ENCODE results near the gene WDR47.

The WDR47 gene

DNA sequence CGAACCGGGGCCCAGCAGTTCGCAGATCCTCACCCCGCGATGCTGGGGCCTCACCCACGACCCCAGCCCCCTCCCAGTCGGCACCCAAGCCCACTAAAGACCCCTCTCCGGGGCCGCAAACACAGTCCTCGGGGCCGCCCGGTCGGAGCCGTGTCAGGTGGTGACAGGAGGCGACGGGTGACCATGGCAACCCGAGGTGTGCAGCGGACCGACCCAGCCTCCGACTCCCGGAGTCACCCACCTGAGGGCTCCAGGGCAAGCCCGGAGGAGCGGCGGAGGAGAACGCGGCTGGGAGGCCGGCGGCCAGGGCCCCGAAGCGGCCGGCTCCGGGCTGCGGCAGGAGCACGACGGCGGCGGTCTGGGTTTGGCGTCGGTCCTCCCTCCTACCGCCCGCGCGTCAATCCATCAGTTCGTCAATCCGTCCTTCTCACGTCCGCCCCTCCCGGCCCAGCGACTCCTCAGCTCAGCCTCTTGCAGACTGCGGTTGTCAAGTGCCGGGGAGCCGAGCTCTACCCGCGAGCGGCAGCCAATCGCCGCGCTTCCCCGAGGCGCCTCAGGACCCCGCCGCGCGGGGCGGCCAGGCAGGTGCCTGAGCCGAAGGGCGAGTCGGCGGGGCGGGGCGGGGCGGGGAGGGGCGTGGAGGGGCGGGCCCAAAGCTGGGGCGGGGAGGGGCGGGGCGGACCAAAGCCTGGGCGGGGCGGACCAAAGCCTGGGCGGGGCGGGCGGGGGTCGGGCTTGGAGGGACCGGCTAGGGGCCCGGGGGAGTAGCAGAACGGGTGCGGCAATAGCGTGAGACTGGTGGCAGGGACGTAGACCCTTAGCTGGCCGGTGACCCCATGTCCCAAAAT, at the start of gene WDR47:
Gene WDR47 (minus strand): TSS at position 482 of the 848 bp plus-strand sequence. CDS start 18,590 bp downstream, outside the sequence.
- H3K36me3 ChIP-seq (ENCODE audit: control insufficient read depth, insufficient read depth, low read length): no peaks in the 10 kb centered on the region
- H3K4me3 ChIP-seq (ENCODE audit: low read length): peak within 1 kb of the TSS; percentile 61
- no CpG with 5 or more reads among the region's 90 CpGs for WGBS (ENCODE audit: insufficient coverage, insufficient read length)
- H3K4me1 ChIP-seq (ENCODE audit: control insufficient read depth, insufficient read depth, low read length): no peaks in the 10 kb centered on the region
- no peak within 1 kb of the TSS for H3K27ac ChIP-seq (ENCODE audit: low read length)
- DNase-seq (ENCODE audit: low read depth, low spot score): peak; percentile 82
- H3K27me3 ChIP-seq (ENCODE audit: control insufficient read depth, insufficient read depth, low read length): no peaks in the 10 kb centered on the region
- no peaks in the 10 kb centered on the region for H3K9me3 ChIP-seq (ENCODE audit: control insufficient read depth, insufficient read depth, low read length)

DNA sequence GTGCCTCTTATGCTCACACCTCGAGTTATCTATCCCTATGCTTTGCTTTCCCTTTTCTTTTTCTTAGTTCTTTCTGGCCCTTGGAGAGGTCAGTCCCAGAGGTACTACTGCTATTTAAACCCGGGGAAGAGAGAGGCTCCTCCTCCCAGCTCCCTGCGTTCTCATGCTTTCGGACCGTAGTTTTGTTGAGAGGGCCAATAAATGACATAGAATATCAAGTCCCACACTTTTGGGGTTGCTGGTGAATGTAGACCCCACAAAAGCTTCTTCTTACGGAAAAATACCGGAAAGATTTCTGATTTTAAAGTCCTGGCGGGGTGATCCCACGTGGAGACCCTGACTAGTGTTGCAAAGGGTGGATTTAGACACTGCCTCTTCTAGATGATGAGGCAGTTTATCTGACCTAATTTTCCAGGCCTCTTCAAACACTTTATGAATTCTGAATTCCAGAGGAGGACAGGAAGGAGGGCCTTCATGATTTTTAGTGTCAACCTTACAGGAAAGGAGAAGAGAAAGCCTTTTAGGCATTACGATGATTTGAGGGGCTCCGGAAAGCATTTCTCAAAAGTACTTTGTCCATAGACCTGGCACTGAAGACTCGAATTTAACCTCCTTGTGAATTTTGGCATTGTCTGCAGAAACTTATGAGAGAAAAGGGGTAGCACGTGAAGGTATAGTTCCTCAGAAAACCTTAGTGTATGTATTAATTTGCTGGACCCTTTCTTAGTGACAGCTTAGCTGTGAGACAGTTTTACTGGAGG, 49.4 kb upstream of the WDR47 start:
- Histone ChIP-seq H3K4me1 (ENCODE audit: control insufficient read depth, insufficient read depth, low read length) (no peaks in the 10 kb centered on the region), H3K4me3 (ENCODE audit: low read length) (peak overlapping the region; percentile 67; the same call in 1 of the 2 replicates), H3K9me3 (ENCODE audit: control insufficient read depth, insufficient read depth, low read length) (no peaks in the 10 kb centered on the region), H3K36me3 (ENCODE audit: control insufficient read depth, insufficient read depth, low read length) (peaks cover 2% of the 10 kb centered on the region; the same call in 1 of the 2 replicates), H3K27ac (ENCODE audit: low read length) (no peak overlapping the region), H3K27me3 (ENCODE audit: control insufficient read depth, insufficient read depth, low read length) (no peaks in the 10 kb centered on the region)
- no peak for DNase-seq (ENCODE audit: low read depth, low spot score)
- WGBS (ENCODE audit: insufficient coverage, insufficient read length): no CpG with 5 or more reads among the region's 13 CpGs

DNA sequence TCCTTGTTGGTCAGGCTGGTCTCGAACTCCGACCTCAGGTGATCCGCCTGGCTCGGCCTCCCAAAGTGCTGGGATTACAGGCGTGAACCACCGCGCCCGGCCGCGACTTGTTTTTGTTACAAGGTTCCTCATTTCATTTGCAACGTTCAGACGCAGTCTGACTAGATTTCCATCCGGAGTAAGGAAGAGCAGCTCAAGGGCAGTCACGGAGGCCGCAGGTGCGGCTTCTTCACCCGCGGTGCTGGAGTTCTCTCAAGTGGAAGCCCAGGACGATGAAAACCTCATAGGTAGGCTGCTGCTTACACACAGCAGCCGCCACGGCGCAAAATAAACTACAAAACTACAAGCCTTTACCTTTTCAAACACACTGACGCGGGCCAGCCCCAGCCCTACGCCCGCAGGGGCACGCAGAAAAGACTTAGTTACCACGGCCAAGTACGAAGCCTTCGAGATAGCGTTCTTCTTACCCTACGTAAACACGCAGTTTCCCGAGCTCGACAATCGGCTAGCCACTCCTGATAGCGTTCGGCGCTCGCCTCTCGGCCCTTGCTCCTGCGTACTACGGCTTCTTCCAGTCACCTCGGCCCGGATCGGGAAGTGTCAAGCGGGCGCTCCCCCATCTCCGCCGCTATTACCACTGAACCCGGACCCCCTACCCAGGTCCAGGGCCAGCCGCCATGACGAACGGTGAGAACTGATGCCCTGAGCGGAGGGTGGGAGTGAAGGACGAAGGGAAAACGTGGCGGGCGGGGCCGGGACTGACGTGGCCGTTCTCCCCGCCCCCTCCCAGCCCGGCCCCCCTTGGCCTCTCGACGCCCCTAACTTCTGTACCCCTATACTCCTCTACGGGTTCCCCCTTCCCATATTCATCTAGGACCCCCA, 48.5 kb upstream of the WDR47 start, which contains the start of gene TMEM167B:
Gene TMEM167B (plus strand): TSS at position 569 of the 882 bp plus-strand sequence. CDS start 109 bp downstream, at position 678.
- H3K27me3 ChIP-seq (ENCODE audit: control insufficient read depth, insufficient read depth, low read length): no peaks in the 10 kb centered on the region
- peak; percentile 72 for DNase-seq (ENCODE audit: low read depth, low spot score)
- WGBS (ENCODE audit: insufficient coverage, insufficient read length): no CpG with 5 or more reads among the region's 67 CpGs
- H3K4me1 ChIP-seq (ENCODE audit: control insufficient read depth, insufficient read depth, low read length): no peaks in the 10 kb centered on the region
- no peak within 1 kb of the TSS for H3K27ac ChIP-seq (ENCODE audit: low read length)
- H3K4me3 ChIP-seq (ENCODE audit: low read length): peak within 1 kb of the TSS; percentile 67; the same call in 1 of the 2 replicates
- H3K36me3 ChIP-seq (ENCODE audit: control insufficient read depth, insufficient read depth, low read length): peaks cover 2% of the 10 kb centered on the region; the same call in 1 of the 2 replicates
- H3K9me3 ChIP-seq (ENCODE audit: control insufficient read depth, insufficient read depth, low read length): no peaks in the 10 kb centered on the region

GRCh38 chr1:109089242-109090015, 47.5 kb upstream of the WDR47 start:
- no peak for DNase-seq (ENCODE audit: low read depth, low spot score)
- WGBS (ENCODE audit: insufficient coverage, insufficient read length): no CpG with 5 or more reads among the region's 31 CpGs
- Histone ChIP-seq H3K36me3 (ENCODE audit: control insufficient read depth, insufficient read depth, low read length) (peaks cover under 1% of the 10 kb centered on the region; the same call in 1 of the 2 replicates), H3K9me3 (ENCODE audit: control insufficient read depth, insufficient read depth, low read length) (no peaks in the 10 kb centered on the region), H3K27ac (ENCODE audit: low read length) (no peak overlapping the region), H3K4me3 (ENCODE audit: low read length) (no peak overlapping the region), H3K4me1 (ENCODE audit: control insufficient read depth, insufficient read depth, low read length) (no peaks in the 10 kb centered on the region), H3K27me3 (ENCODE audit: control insufficient read depth, insufficient read depth, low read length) (no peaks in the 10 kb centered on the region)

- Histone ChIP-seq H3K4me3 (ENCODE audit: low read length) (no peak overlapping the region), H3K36me3 (ENCODE audit: control insufficient read depth, insufficient read depth, low read length) (no peaks in the 10 kb centered on the region), H3K9me3 (ENCODE audit: control insufficient read depth, insufficient read depth, low read length) (no peaks in the 10 kb centered on the region), H3K27ac (ENCODE audit: low read length) (no peak overlapping the region), H3K27me3 (ENCODE audit: control insufficient read depth, insufficient read depth, low read length) (no peaks in the 10 kb centered on the region), H3K4me1 (ENCODE audit: control insufficient read depth, insufficient read depth, low read length) (no peaks in the 10 kb centered on the region; the same call in 1 of the 2 replicates)
- WGBS (ENCODE audit: insufficient coverage, insufficient read length): no CpG with 5 or more reads among the region's 13 CpGs
- DNase-seq (ENCODE audit: low read depth, low spot score): no peak
Observed at GRCh38 chr1:109084563-109085517, 42.9 kb upstream of the WDR47 start.

DNA sequence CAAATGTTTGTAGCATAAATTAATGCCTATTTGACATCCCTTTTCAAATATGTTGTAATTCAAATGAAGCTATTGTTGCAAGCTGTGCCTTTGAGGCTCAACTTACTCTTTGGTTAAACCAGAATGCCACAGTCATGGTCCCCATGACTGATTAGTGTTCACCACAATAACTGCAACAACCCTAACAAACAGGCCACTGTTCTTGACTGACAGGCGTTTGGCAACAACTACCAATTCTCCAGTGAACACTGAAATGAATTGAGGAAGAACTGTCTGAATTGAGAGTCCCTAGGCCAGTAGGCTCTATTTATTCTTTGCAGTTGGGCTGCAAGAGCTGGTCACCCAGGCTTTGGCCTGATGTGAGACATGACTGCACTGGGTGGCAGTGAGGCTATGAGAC, 42.0 kb upstream of the WDR47 start:
- no peaks in the 10 kb centered on the region; the same call in 1 of the 2 replicates for H3K4me1 ChIP-seq (ENCODE audit: control insufficient read depth, insufficient read depth, low read length)
- no peak overlapping the region for H3K4me3 ChIP-seq (ENCODE audit: low read length)
- no peaks in the 10 kb centered on the region for H3K27me3 ChIP-seq (ENCODE audit: control insufficient read depth, insufficient read depth, low read length)
- no CpG with 5 or more reads among the region's 1 CpG for WGBS (ENCODE audit: insufficient coverage, insufficient read length)
- H3K36me3 ChIP-seq (ENCODE audit: control insufficient read depth, insufficient read depth, low read length): no peaks in the 10 kb centered on the region
- no peak overlapping the region for H3K27ac ChIP-seq (ENCODE audit: low read length)
- no peaks in the 10 kb centered on the region for H3K9me3 ChIP-seq (ENCODE audit: control insufficient read depth, insufficient read depth, low read length)
- no peak for DNase-seq (ENCODE audit: low read depth, low spot score)

DNA sequence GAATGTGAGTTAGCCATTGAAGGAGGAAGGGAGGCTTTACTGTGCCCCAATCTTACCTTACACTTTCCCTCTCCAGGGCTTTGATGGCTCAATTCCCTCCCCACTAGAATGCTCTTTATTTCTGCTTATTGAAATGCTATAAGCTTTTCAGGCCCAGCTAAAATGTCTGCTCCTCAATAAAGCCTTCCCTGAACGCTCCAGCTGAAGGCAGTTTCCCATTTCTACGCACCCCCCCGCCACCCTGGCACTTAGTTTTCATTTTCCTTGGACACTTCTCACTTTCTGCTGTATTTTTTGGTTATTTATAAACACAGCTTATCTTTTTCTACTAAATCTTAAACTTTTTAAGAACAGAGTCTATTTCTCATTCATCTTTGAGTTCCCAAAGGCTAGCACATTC, 41.6 kb upstream of the WDR47 start:
- DNase-seq (ENCODE audit: low read depth, low spot score): no peak
- no CpG with 5 or more reads among the region's 3 CpGs for WGBS (ENCODE audit: insufficient coverage, insufficient read length)
- Histone ChIP-seq H3K27me3 (ENCODE audit: control insufficient read depth, insufficient read depth, low read length) (no peaks in the 10 kb centered on the region), H3K4me1 (ENCODE audit: control insufficient read depth, insufficient read depth, low read length) (no peaks in the 10 kb centered on the region; the same call in 1 of the 2 replicates), H3K27ac (ENCODE audit: low read length) (no peak overlapping the region), H3K36me3 (ENCODE audit: control insufficient read depth, insufficient read depth, low read length) (no peaks in the 10 kb centered on the region), H3K4me3 (ENCODE audit: low read length) (no peak overlapping the region), H3K9me3 (ENCODE audit: control insufficient read depth, insufficient read depth, low read length) (no peaks in the 10 kb centered on the region)

GRCh38 chr1:109080441-109081082, 38.7 kb upstream of the WDR47 start:
- H3K27me3 ChIP-seq (ENCODE audit: control insufficient read depth, insufficient read depth, low read length): no peaks in the 10 kb centered on the region
- H3K36me3 ChIP-seq (ENCODE audit: control insufficient read depth, insufficient read depth, low read length): no peaks in the 10 kb centered on the region
- H3K4me1 ChIP-seq (ENCODE audit: control insufficient read depth, insufficient read depth, low read length): no peaks in the 10 kb centered on the region; the same call in 1 of the 2 replicates
- no peak overlapping the region for H3K4me3 ChIP-seq (ENCODE audit: low read length)
- H3K27ac ChIP-seq (ENCODE audit: low read length): no peak overlapping the region
- no peaks in the 10 kb centered on the region for H3K9me3 ChIP-seq (ENCODE audit: control insufficient read depth, insufficient read depth, low read length)
- no CpG with 5 or more reads among the region's 5 CpGs for WGBS (ENCODE audit: insufficient coverage, insufficient read length)
- no peak for DNase-seq (ENCODE audit: low read depth, low spot score)

All from iPS DF 6.9 (cell line).